CD4-positive, alpha-beta T cell treated with Interferon gamma for 1 hour (primary cell): ENCODE data around the gene EMILIN3.
"Not testable (repeated sequence)": the region's sequence is repeated elsewhere in the genome, so short reads cannot be mapped to it uniquely, and the experiment has no call there.

Experiments used
- DNase-seq: peaks from one replicate; pipeline ENCODE4 v3.0.0-alpha.2; 2020

EMILIN3 gene

GRCh38 chr20:41314386-41314785 is 52.2 kb downstream of the EMILIN3 start:
- DNase-seq = no peak

- DNase-seq = not testable (repeated sequence)
Measured at GRCh38 chr20:41312009-41312408, 54.6 kb downstream of the EMILIN3 start.
